GM23248 (cell line): ENCODE data around the gene SYT13. TPM values are rescaled to one million over a fixed set of nuclear protein-coding genes. Genes with fewer than 3 reads are reported as not detected.

Experiments used
- DNase-seq: peaks from one replicate; pipeline ENCODE4 v3.0.0-alpha.2; 2015
- H2AFZ ChIP-seq: fragments of 200-600 bp; sonication (generic); 2 replicates; pipeline ENCODE4 v1.6.1; 2016; ENCODE audit warnings: antibody characterized with exemption
- H3F3A ChIP-seq: fragments of 200-600 bp; sonication (generic); 2 replicates; pipeline ENCODE4 v1.6.1; 2016; ENCODE audit warnings: mild to moderate bottlenecking, antibody characterized with exemption, mixed run types; ENCODE audit not compliant: insufficient read depth
- H3K27ac ChIP-seq: fragments of 200-600 bp; sonication (generic); 2 replicates; pipeline ENCODE4 v1.5.1; 2016; ENCODE audit warnings: mild to moderate bottlenecking
- H3K27me3 ChIP-seq: fragments of 200-600 bp; sonication (generic); replicated peaks from 2 replicates; pipeline ENCODE4 v1.6.1; 2016; ENCODE audit warnings: mild to moderate bottlenecking; ENCODE audit not compliant: insufficient read depth
- H3K36me3 ChIP-seq: fragments of 200-600 bp; sonication (generic); 2 replicates; pipeline ENCODE4 v1.6.1; 2016; ENCODE audit warnings: low read depth, mild to moderate bottlenecking
- H3K4me1 ChIP-seq: fragments of 200-600 bp; sonication (generic); 2 replicates; pipeline ENCODE4 v1.6.1; 2016; ENCODE audit warnings: mild to moderate bottlenecking; ENCODE audit not compliant: insufficient read depth
- H3K4me2 ChIP-seq: fragments of 200-600 bp; sonication (generic); one replicate; pipeline ENCODE4 v1.6.1; 2016; ENCODE audit warnings: mild to moderate bottlenecking; ENCODE audit not compliant: unreplicated experiment
- H3K4me3 ChIP-seq: fragments of 200-600 bp; sonication (generic); 2 replicates; pipeline ENCODE4 v1.5.1; 2016; ENCODE audit warnings: mild to moderate bottlenecking
- H3K79me2 ChIP-seq: fragments of 200-600 bp; sonication (generic); 2 replicates; pipeline ENCODE4 v1.6.1; 2016; ENCODE audit warnings: mild to moderate bottlenecking; ENCODE audit not compliant: insufficient read depth
- H3K9ac ChIP-seq: fragments of 200-600 bp; sonication (generic); 2 replicates; pipeline ENCODE4 v1.6.1; 2016; ENCODE audit warnings: mild to moderate bottlenecking
- H3K9me2 ChIP-seq: fragments of 200-600 bp; sonication (generic); 2 replicates; pipeline ENCODE4 v1.6.1; 2016; ENCODE audit warnings: mixed run types, mild to moderate bottlenecking, moderate library complexity; ENCODE audit not compliant: insufficient read depth
- H3K9me3 ChIP-seq: fragments of 200-600 bp; sonication (generic); one replicate; pipeline ENCODE4 v1.6.1; 2017; ENCODE audit warnings: low read depth
- H4K20me1 ChIP-seq: fragments of 200-600 bp; sonication (generic); 2 replicates; pipeline ENCODE4 v1.6.0; 2016; ENCODE audit not compliant: insufficient read depth
- EZH2 ChIP-seq: fragments of 200-600 bp; sonication (generic); IDR thresholded peaks from 2 replicates; pipeline ENCODE4 v1.6.1; 2018; ENCODE audit warnings: antibody characterized with exemption, mild to moderate bottlenecking; ENCODE audit not compliant: insufficient read depth, poor library complexity, severe bottlenecking
- EZH2phosphoT487 ChIP-seq: fragments of 200-600 bp; sonication (generic); IDR thresholded peaks from 2 replicates; pipeline ENCODE4 v1.6.1; 2018; ENCODE audit warnings: antibody characterized with exemption, moderate library complexity, mild to moderate bottlenecking, low read depth; ENCODE audit not compliant: insufficient read depth
- WGBS, 2 experiments: methylation state at CpG; one replicate each; pipeline ENCODE4 v1.1.6; 2015 to 2017; ENCODE audit warnings: low lambda C conversion rate in 2 of 2, low coverage in 1 of 2; ENCODE audit errors: missing lambda C conversion rate in 2 of 2; 5-methylcytosine and 5-hydroxymethylcytosine counted together
- in situ Hi-C: fragments of 300-500 bp; cut with MboI; formaldehyde crosslinking; loops from 2 replicates; pipeline ENCODE4 v1.15.0; 2020
- polyA plus RNA-seq: library from polyadenylated mRNA; unstranded; fragments of >200 nt; fragmentation: Nextera tagmentation; extraction: Ambion mirVana; gene quantifications from 2 replicates; pipeline ENCODE4 v1.2.1, GENCODE V29; 2016
- total RNA-seq: library from RNA; depleted of rRNA; stranded (reverse); fragments of >200 nt; shearing (Covaris generic); gene quantifications from 2 replicates; pipeline ENCODE4 v1.2.3, GENCODE V29; 2014

Gene SYT13
- total and polyA plus RNA-seq, 2 experiments from 2014 or later = not detected

DNA sequence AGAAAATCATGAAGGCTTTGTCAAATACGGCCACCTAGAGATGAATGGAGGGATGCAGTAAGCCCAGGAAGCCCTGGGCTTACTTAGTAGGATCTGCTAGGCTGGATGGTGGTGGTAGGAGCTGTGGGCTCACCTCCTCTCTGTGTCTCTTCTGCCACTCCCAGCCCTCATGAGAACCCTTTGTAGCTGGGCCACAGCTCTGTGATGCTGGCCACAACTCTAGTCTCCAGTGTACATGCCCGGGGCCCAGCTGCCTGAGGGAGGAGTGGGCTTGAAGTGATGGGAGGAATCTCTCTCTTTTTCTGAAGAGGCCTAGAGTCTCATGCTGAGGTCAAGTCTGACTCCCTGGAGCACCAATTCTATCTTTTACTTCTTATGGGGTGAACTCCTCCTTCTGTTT is 32.4 kb upstream of the SYT13 start:
- in situ Hi-C loops = no loop called here
- TF ChIP-seq EZH2 = no peak
- TF ChIP-seq EZH2phosphoT487 = no peak
- 17 to 29% methylated on average over 2 of the region's 2 CpGs for WGBS, 2 experiments

DNA sequence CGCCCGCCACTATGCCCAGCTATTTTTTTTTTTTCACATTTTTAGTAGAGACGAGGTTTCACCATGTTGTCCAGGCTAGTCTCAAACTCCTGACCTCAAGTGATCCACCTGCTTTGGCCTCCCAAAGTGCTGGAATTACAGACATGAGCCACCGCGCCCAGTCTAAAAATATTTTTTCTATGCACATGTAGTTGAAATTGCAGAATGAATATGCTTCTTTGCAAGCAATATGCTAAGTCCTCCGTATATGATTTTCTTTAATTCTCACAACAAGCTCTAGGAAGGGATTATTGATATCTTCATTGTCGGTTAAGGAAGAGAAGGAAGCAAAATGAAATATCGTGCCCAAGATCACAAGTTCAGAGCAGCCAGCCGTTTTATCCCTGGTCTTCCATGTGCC is 30.1 kb upstream of the SYT13 start:
- H3K4me1 ChIP-seq = no peaks in the 10 kb centered on the region
- no peaks in the 10 kb centered on the region for H3K9me3 ChIP-seq
- DNase-seq = no peak
- H2AFZ ChIP-seq = no peak overlapping the region
- H3F3A ChIP-seq = no peaks in the 10 kb centered on the region
- 53 to 59% methylated on average over 9 of the region's 9 CpGs for WGBS, 2 experiments
- in situ Hi-C loops = no loop called here
- TF ChIP-seq EZH2phosphoT487 (no peak), EZH2 (no peak)
- no peak overlapping the region for H3K4me3 ChIP-seq
- H3K36me3 ChIP-seq = no peaks in the 10 kb centered on the region
- H3K9ac ChIP-seq = no peak overlapping the region
- no peaks in the 10 kb centered on the region for H3K79me2 ChIP-seq
- H4K20me1 ChIP-seq = no peaks in the 10 kb centered on the region
- H3K27ac ChIP-seq = no peak overlapping the region
- no peak overlapping the region for H3K4me2 ChIP-seq
- peaks cover 47% of the 10 kb centered on the region for H3K27me3 ChIP-seq
- H3K9me2 ChIP-seq = no peaks in the 10 kb centered on the region

More for the DNA sequence above, 32.4 kb upstream of the SYT13 start:
- Histone ChIP-seq H3K4me2 (no peak overlapping the region), H3K9me3 (no peaks in the 10 kb centered on the region), H3K9me2 (no peaks in the 10 kb centered on the region), H3K27ac (no peak overlapping the region), H3K27me3 (peaks cover 41% of the 10 kb centered on the region), H3F3A (no peaks in the 10 kb centered on the region), H3K36me3 (no peaks in the 10 kb centered on the region), H3K79me2 (no peaks in the 10 kb centered on the region), H2AFZ (no peak overlapping the region), H3K9ac (no peak overlapping the region), H3K4me1 (no peaks in the 10 kb centered on the region), H4K20me1 (no peaks in the 10 kb centered on the region), H3K4me3 (no peak overlapping the region)
- DNase-seq = no peak

DNA sequence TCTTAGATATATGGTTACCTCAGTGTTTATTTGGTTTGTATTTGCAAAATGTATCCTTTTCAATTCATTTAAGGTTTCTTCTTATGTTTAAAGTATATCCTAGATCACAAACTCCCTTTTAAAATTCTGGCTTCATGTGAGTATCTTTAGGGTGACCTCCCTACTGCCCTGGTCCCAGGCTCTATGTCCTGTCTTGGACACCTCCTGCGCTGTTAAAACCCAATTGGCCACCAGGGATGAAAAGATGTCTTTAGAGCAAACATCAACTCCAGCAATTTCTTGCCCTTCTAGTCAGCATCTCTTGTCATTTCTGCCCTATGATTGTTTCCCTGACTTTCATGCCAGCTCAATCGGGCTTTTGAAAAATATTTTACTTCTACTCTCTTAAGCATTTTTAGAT is 28.8 kb upstream of the SYT13 start:
- Histone ChIP-seq H3K9ac (no peak overlapping the region), H4K20me1 (no peaks in the 10 kb centered on the region), H3K9me2 (no peaks in the 10 kb centered on the region), H3K4me2 (no peak overlapping the region), H3K27me3 (peaks cover 51% of the 10 kb centered on the region), H2AFZ (no peak overlapping the region), H3K9me3 (no peaks in the 10 kb centered on the region), H3F3A (no peaks in the 10 kb centered on the region), H3K4me3 (no peak overlapping the region), H3K79me2 (no peaks in the 10 kb centered on the region), H3K4me1 (no peaks in the 10 kb centered on the region), H3K36me3 (no peaks in the 10 kb centered on the region), H3K27ac (no peak overlapping the region)
- TF ChIP-seq EZH2phosphoT487 (no peak), EZH2 (no peak)
- 61 to 67% methylated on average over 2 of the region's 2 CpGs for WGBS, 2 experiments
- in situ Hi-C loops = no loop called here
- DNase-seq = no peak

DNA sequence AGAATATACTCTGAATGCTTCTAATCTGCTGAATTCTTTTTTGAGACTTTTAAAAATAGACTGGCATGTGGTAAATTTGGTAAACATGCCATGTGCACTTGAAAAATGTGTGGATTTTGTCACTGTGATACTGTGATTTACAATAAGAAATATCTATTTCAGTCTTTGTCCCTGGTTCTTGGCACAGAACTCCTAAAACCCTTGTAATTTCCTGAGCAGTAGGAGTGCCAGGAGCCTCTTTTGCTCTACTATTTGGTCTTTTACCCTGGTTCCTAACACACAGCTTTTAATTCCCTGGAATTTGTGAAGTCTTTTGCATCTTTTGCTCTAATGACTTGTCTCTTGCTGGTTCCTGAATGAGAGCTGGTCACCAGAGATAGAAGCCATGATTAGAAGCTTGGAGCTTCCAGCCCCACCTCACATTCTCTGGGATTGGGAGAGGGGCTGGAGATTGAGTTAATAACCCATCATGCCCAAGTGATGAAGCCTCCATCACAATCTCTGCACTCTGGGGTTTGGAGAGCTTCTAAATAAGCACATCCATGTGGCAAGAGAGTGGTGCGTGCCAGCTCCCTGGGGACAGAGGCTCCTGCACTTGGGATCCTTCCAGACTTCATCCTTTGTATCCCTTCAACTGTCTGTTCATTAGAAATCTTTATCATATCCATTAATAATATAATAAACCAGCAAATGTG is 27.2 kb upstream of the SYT13 start:
- Histone ChIP-seq H3K4me1 (no peaks in the 10 kb centered on the region), H2AFZ (no peak overlapping the region), H3K4me2 (no peak overlapping the region), H3K27ac (no peak overlapping the region), H3K9me3 (no peaks in the 10 kb centered on the region), H3K9ac (no peak overlapping the region), H3K27me3 (peaks cover 46% of the 10 kb centered on the region), H3K79me2 (no peaks in the 10 kb centered on the region), H3K9me2 (no peaks in the 10 kb centered on the region), H3K36me3 (no peaks in the 10 kb centered on the region), H4K20me1 (no peaks in the 10 kb centered on the region), H3F3A (no peaks in the 10 kb centered on the region), H3K4me3 (no peak overlapping the region)
- TF ChIP-seq EZH2phosphoT487 (no peak), EZH2 (no peak)
- WGBS, 2 experiments = 50% methylated on average over 1 of the region's 1 CpG
- in situ Hi-C loops = no loop called here
- no peak for DNase-seq
